Loucy (cell line): ENCODE results near the gene TFDP3.

Experiments
- H2AFZ ChIP-seq: fragments of 200-600 bp; sonication (generic); 2 replicates; pipeline ENCODE4 v1.6.0; 2016; ENCODE audit warnings: antibody characterized with exemption, mild to moderate bottlenecking, low read length, moderate library complexity
- H3F3A ChIP-seq: fragments of 200-600 bp; 2 replicates; pipeline ENCODE4 v1.6.0; 2016; ENCODE audit warnings: antibody characterized with exemption, low read depth, mild to moderate bottlenecking
- H3K27me3 ChIP-seq: fragments of 200-600 bp; sonication (generic); 2 replicates; pipeline ENCODE4 v1.6.1; 2014; ENCODE audit warnings: low read length, mild to moderate bottlenecking; ENCODE audit not compliant: insufficient read depth, poor library complexity, severe bottlenecking
- H3K36me3 ChIP-seq: fragments of 200-600 bp; sonication (generic); 2 replicates; pipeline ENCODE4 v1.6.1; 2016; ENCODE audit warnings: low read length; ENCODE audit not compliant: insufficient read depth
- H3K4me1 ChIP-seq: fragments of 200-600 bp; sonication (generic); 2 replicates; pipeline ENCODE4 v1.5.1; 2014; ENCODE audit warnings: low read length, mild to moderate bottlenecking; ENCODE audit not compliant: insufficient read depth, poor library complexity, severe bottlenecking
- H3K4me2 ChIP-seq: fragments of 200-600 bp; sonication (generic); 2 replicates; pipeline ENCODE4 v1.6.0; 2014; ENCODE audit warnings: antibody characterized with exemption, low read length, low read depth, mild to moderate bottlenecking; ENCODE audit not compliant: poor library complexity, severe bottlenecking
- H3K4me3 ChIP-seq: fragments of 200-600 bp; sonication (generic); 2 replicates; pipeline ENCODE4 v1.5.1; 2014; ENCODE audit warnings: low read length, mild to moderate bottlenecking, mixed read lengths; ENCODE audit not compliant: poor library complexity, severe bottlenecking
- H3K79me2 ChIP-seq: fragments of 200-600 bp; sonication (generic); 2 replicates; pipeline ENCODE4 v1.6.1; 2014; ENCODE audit warnings: low read length; ENCODE audit not compliant: insufficient read depth
- H3K9ac ChIP-seq: fragments of 200-600 bp; sonication (generic); 2 replicates; pipeline ENCODE4 v1.6.0; 2014; ENCODE audit warnings: mild to moderate bottlenecking, low read depth, low read length, moderate library complexity; ENCODE audit not compliant: poor library complexity, severe bottlenecking
- H3K9me2 ChIP-seq: fragments of 200-600 bp; sonication (generic); replicated peaks from 2 replicates; pipeline ENCODE4 v1.6.1; 2016; ENCODE audit warnings: low read depth, low read length, mixed read lengths
- H3K9me3 ChIP-seq: fragments of 200-600 bp; sonication (generic); 2 replicates; pipeline ENCODE4 v1.6.1; 2014; ENCODE audit warnings: mild to moderate bottlenecking, antibody characterized with exemption, low read length, low read depth; ENCODE audit not compliant: insufficient read depth
- H4K20me1 ChIP-seq: fragments of 200-600 bp; sonication (generic); 2 replicates; pipeline ENCODE4 v1.6.0; 2014; ENCODE audit warnings: antibody characterized with exemption, low read length, mild to moderate bottlenecking; ENCODE audit not compliant: insufficient read depth, poor library complexity, severe bottlenecking
- CTCF ChIP-seq: fragments of 200-600 bp; sonication (generic); conservative IDR thresholded peaks from 2 replicates; pipeline ENCODE4 v1.5.1; 2014; ENCODE audit warnings: mild to moderate bottlenecking, antibody characterized with exemption, low read length
- EZH2phosphoT487 ChIP-seq: fragments of 200-600 bp; IDR thresholded peaks from 2 replicates; pipeline ENCODE4 v1.6.1; 2018; ENCODE audit warnings: antibody characterized with exemption, mild to moderate bottlenecking, moderate library complexity, borderline replicate concordance

TFDP3 gene

GRCh38 chrX:133183806-133184205 lies 34.3 kb downstream of the TFDP3 start:
- no peak overlapping the region for H3K4me2 ChIP-seq
- no peaks in the 10 kb centered on the region for H3F3A ChIP-seq
- no peaks in the 10 kb centered on the region for H3K27me3 ChIP-seq
- no peak overlapping the region for H2AFZ ChIP-seq
- H3K9ac ChIP-seq: no peak overlapping the region
- H3K36me3 ChIP-seq: no peaks in the 10 kb centered on the region
- TF ChIP-seq CTCF (no peak), EZH2phosphoT487 (no peak)
- no peak overlapping the region for H3K4me3 ChIP-seq
- no peaks in the 10 kb centered on the region for H3K4me1 ChIP-seq
- H3K79me2 ChIP-seq: no peaks in the 10 kb centered on the region
- H4K20me1 ChIP-seq: no peaks in the 10 kb centered on the region
- no peaks in the 10 kb centered on the region for H3K9me3 ChIP-seq
- no peaks in the 10 kb centered on the region for H3K9me2 ChIP-seq

- no peaks in the 10 kb centered on the region for H3K27me3 ChIP-seq
- H2AFZ ChIP-seq: no peak overlapping the region
- H3K36me3 ChIP-seq: no peaks in the 10 kb centered on the region
- H3K9me3 ChIP-seq: no peaks in the 10 kb centered on the region
- H3K79me2 ChIP-seq: no peaks in the 10 kb centered on the region
- H3K4me1 ChIP-seq: no peaks in the 10 kb centered on the region
- no peaks in the 10 kb centered on the region for H3F3A ChIP-seq
- TF ChIP-seq CTCF (no peak), EZH2phosphoT487 (no peak)
- no peak overlapping the region for H3K4me2 ChIP-seq
- H3K4me3 ChIP-seq: no peak overlapping the region
- no peak overlapping the region for H3K9ac ChIP-seq
- no peaks in the 10 kb centered on the region for H4K20me1 ChIP-seq
- H3K9me2 ChIP-seq: no peaks in the 10 kb centered on the region
Observed at GRCh38 chrX:133179500-133179899, 38.7 kb downstream of the TFDP3 start.

- TF ChIP-seq CTCF (no peak), EZH2phosphoT487 (no peak)
- Histone ChIP-seq H3K4me2 (no peak overlapping the region), H3K36me3 (no peaks in the 10 kb centered on the region), H3K27me3 (no peaks in the 10 kb centered on the region), H3F3A (no peaks in the 10 kb centered on the region), H3K9me2 (no peaks in the 10 kb centered on the region), H3K79me2 (no peaks in the 10 kb centered on the region), H2AFZ (no peak overlapping the region), H3K4me3 (no peak overlapping the region), H4K20me1 (no peaks in the 10 kb centered on the region), H3K4me1 (peaks cover 9% of the 10 kb centered on the region), H3K9me3 (no peaks in the 10 kb centered on the region), H3K9ac (no peak overlapping the region)
Observed at GRCh38 chrX:133177202-133177601, 41.0 kb downstream of the TFDP3 start.
